GM12801 (cell line): Measurements from ENCODE around the gene DPP6.

Experiments
- CTCF ChIP-seq: IDR thresholded peaks from one replicate; pipeline ENCODE4 v1.5.1; 2011; ENCODE audit warnings: control low read depth; ENCODE audit not compliant: insufficient read length; ENCODE audit errors: extremely low read depth

The DPP6 gene

GRCh38 chr7:154817224-154817896, 765.2 kb downstream of the DPP6 start:
- no peak for TF ChIP-seq CTCF

- TF ChIP-seq CTCF = no peak
Measured at GRCh38 chr7:154827007-154827406, 774.8 kb downstream of the DPP6 start.

- TF ChIP-seq CTCF = no peak
Measured at GRCh38 chr7:154832557-154833138, 780.5 kb downstream of the DPP6 start.

GRCh38 chr7:154836021-154836448, 783.8 kb downstream of the DPP6 start:
- no peak for TF ChIP-seq CTCF

GRCh38 chr7:154837087-154837486, 784.9 kb downstream of the DPP6 start:
- no peak for TF ChIP-seq CTCF

- no peak for TF ChIP-seq CTCF
Measured at GRCh38 chr7:154837622-154838021, 785.4 kb downstream of the DPP6 start.

- no peak for TF ChIP-seq CTCF
Measured at GRCh38 chr7:154840086-154840485, 787.9 kb downstream of the DPP6 start.
